ENCODE measurements around the gene ZNF638. TPM values are rescaled to one million over a fixed set of nuclear protein-coding genes. Genes with fewer than 3 reads are reported as not detected.
A peak's percentile ranks its signal among the peaks of the same experiment; 100 is the strongest.

The ZNF638 gene
- total and polyA plus RNA-seq, 10 of the 15 experiments (the other 5 are each of a cell fraction or from before 2014, with no cell fraction given), result 37.6 to 133 (median 64.5) TPM

DNA sequence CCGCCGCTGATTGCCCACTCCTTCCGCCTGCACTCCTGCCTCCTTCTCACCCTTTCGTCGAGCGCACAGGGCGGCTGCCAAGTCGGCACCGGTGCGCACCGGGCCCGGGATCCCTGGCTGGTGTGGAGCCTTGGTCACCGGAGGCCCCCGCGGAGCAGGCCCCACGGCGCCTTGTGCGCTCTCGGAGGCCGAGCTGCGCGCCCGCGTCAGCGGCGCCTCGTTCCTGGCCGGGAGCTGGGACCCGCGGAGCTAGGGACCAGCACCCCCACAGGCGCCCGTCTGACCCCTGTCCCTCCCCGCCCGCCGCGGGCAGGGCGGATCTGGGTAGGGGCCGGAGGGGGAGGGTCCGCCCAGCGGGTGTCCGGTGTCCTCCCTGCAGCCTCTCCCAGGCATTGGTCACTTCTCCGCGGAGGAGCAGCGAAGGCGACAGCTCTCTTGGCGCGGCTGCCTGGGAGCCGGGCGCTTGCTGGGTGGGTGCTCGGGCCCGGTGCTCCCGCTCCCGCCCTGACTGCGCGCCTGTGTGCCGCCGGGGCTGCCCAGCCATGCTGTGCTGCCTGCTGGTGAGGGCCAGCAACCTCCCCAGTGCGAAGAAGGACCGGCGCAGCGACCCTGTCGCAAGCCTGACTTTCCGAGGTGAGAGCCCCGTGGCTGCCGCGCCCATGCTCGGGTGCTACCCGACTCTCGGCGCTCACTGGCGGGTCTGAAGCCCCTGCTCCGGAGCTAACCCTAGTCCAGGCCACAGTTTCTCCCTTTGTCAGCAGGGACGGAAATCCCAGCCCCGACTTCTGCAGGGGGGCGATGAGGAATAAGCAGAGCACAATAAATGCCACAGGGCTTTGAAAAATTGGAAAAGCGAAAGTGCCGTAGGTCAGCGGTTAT, 135.0 kb downstream of the ZNF638 start:
- H3K4me1 ChIP-seq (ENCODE audit: control insufficient read depth, insufficient read depth, low read length), result no peaks in the 10 kb centered on the region
- peaks cover 5% of the 10 kb centered on the region; the same call in 1 of the 3 replicates for H3K9me3 ChIP-seq (replicated peaks; ENCODE audit: control insufficient read depth, insufficient read depth, low read length)
- ChIA-PET POLR2A (no interaction called here), RAD21 (ENCODE audit: unreplicated experiment) (interaction anchor here (0.6 kb wide), 1 partner anchor 166 kb away, joined by 4 read pairs; no protein-coding TSS in a partner anchor), CTCF (no interaction called here), SMC1A (ENCODE audit: uncharacterized antibody, unreplicated experiment) (no interaction called here)
- peak overlapping the region; percentile 65 for H3K4me2 ChIP-seq (ENCODE audit: control insufficient read depth, insufficient read depth)
- H3K36me3 ChIP-seq (ENCODE audit: control insufficient read depth in 2 of 2, insufficient read depth in 2 of 2, low read length in 1 of 2), result no peaks in the 10 kb centered on the region
- peak overlapping the region; percentile 53 for H3K4me3 ChIP-seq
- ATAC-seq (no peak), FAIRE-seq (no peak), DNase-seq (ENCODE audit: low read depth, low spot score) (no peak)
- peaks cover 10 to 22% of the 10 kb centered on the region in 2 experiments for H3K27me3 ChIP-seq (replicated peaks in 1 of 2; ENCODE audit: control insufficient read depth in 2 of 2, insufficient read depth in 2 of 2, low read length in 1 of 2)
- TF ChIP-seq TAF1 (IDR thresholded peaks at IDR 0.05; ENCODE audit: borderline replicate concordance, low read depth, low read length), result no peak
- TF ChIP-seq HDAC6 (IDR thresholded peaks at IDR 0.05; ENCODE audit: unreplicated experiment), result peak; percentile 69
- H3K9ac ChIP-seq (ENCODE audit: control insufficient read depth, insufficient read depth, low read length), result no peak overlapping the region
- in situ Hi-C loops (cut with MboI), result no loop called here
- intact Hi-C loops (cut with micrococcal nuclease; ENCODE audit: unreplicated experiment), result no loop called here
- no peaks in the 10 kb centered on the region; the same call in 1 of the 2 replicates for H4K20me1 ChIP-seq (ENCODE audit: control insufficient read depth, insufficient read depth)
- no peak overlapping the region for H3K27ac ChIP-seq (ENCODE audit: control insufficient read depth, insufficient read depth)
- no peak overlapping the region for H2AFZ ChIP-seq (ENCODE audit: control insufficient read depth, low read depth, low read length)
- no peaks in the 10 kb centered on the region for H3K79me2 ChIP-seq (ENCODE audit: control insufficient read depth, insufficient read depth, low read length)
- 10% methylated on average over 75 of the region's 78 CpGs for WGBS (ENCODE audit: insufficient coverage, insufficient replicate concordance, low lambda C conversion rate, missing lambda C conversion rate)
- no TSS peak for BruUV-seq (replicated peaks)

DNA sequence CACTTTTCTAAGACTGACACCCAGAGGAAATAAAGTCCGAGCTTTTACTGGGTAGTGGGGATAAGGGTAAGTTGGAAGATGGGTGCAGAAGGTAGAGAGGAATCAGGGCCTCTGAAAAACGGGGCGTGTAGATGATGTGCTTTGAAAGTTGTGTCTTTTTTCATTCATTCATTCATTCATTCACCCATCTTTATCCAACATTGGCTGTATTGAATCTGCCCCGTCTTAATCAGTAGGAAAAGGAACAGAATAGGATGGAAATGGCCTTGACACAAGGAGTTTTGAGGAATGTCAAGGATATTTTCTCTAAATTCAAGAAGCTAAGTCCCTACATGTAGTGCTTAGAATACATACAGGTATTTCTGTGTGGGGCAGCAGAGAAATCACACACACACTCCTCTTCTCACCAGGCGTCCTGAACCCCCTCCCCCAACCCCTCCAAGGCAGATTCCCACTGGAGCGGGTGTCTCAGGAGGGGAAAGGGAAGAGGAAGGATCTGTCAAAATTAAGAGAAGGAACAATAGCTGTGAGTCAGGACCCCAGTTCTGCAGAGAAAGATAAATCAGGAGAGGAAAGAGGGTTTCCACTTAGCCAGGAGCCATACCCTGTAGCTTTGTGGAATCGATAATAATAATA, 135.7 kb downstream of the ZNF638 start:
- H3K79me2 ChIP-seq (ENCODE audit: control insufficient read depth, insufficient read depth, low read length), result no peaks in the 10 kb centered on the region
- FAIRE-seq (no peak), DNase-seq (ENCODE audit: low read depth, low spot score) (no peak), ATAC-seq (no peak)
- peaks cover 10 to 22% of the 10 kb centered on the region in 2 experiments for H3K27me3 ChIP-seq (replicated peaks in 1 of 2; ENCODE audit: control insufficient read depth in 2 of 2, insufficient read depth in 2 of 2, low read length in 1 of 2)
- no peaks in the 10 kb centered on the region for H3K36me3 ChIP-seq (ENCODE audit: control insufficient read depth in 2 of 2, insufficient read depth in 2 of 2, low read length in 1 of 2)
- POLR2A ChIA-PET, result no interaction called here
- H4K20me1 ChIP-seq (ENCODE audit: control insufficient read depth, insufficient read depth), result no peaks in the 10 kb centered on the region; the same call in 1 of the 2 replicates
- H3K4me1 ChIP-seq (ENCODE audit: control insufficient read depth, insufficient read depth, low read length), result no peaks in the 10 kb centered on the region
- RAD21 ChIA-PET (ENCODE audit: unreplicated experiment), result no interaction called here
- WGBS (ENCODE audit: insufficient coverage, insufficient replicate concordance, low lambda C conversion rate, missing lambda C conversion rate), result 12% methylated on average over 5 of the region's 7 CpGs
- peak overlapping the region; percentile 53 for H3K4me3 ChIP-seq
- H3K9me3 ChIP-seq (replicated peaks; ENCODE audit: control insufficient read depth, insufficient read depth, low read length), result peaks cover 3% of the 10 kb centered on the region; the same call in 1 of the 3 replicates
- in situ Hi-C loops (cut with MboI) (no loop called here), intact Hi-C loops (cut with micrococcal nuclease; ENCODE audit: unreplicated experiment) (no loop called here)
- H3K4me2 ChIP-seq (ENCODE audit: control insufficient read depth, insufficient read depth), result peak overlapping the region; percentile 65; the same call in 1 of the 2 replicates
- BruUV-seq (replicated peaks), result no TSS peak
- H2AFZ ChIP-seq (ENCODE audit: control insufficient read depth, low read depth, low read length), result no peak overlapping the region
- H3K9ac ChIP-seq (ENCODE audit: control insufficient read depth, insufficient read depth, low read length), result no peak overlapping the region
- H3K27ac ChIP-seq (ENCODE audit: control insufficient read depth, insufficient read depth), result no peak overlapping the region
- SMC1A ChIA-PET (ENCODE audit: uncharacterized antibody, unreplicated experiment), result no interaction called here
- CTCF ChIA-PET, result no interaction called here
- TF ChIP-seq SP1 (IDR thresholded peaks at IDR 0.05; ENCODE audit: low read depth, low read length) (no peak), ASH2L (IDR thresholded peaks at IDR 0.05; ENCODE audit: borderline replicate concordance, low read depth) (no peak), NFXL1 (IDR thresholded peaks at IDR 0.05; ENCODE audit: borderline replicate concordance) (no peak), RELA (IDR thresholded peaks at IDR 0.05; ENCODE audit: borderline replicate concordance, partially characterized antibody) (no peak), ZNF274 (IDR thresholded peaks at IDR 0.05; ENCODE audit: insufficient read depth, insufficient read length) (no peak), YY1 (IDR thresholded peaks at IDR 0.05; ENCODE audit: low read depth, low read length) (no peak)
- TF ChIP-seq, protein P1, sequence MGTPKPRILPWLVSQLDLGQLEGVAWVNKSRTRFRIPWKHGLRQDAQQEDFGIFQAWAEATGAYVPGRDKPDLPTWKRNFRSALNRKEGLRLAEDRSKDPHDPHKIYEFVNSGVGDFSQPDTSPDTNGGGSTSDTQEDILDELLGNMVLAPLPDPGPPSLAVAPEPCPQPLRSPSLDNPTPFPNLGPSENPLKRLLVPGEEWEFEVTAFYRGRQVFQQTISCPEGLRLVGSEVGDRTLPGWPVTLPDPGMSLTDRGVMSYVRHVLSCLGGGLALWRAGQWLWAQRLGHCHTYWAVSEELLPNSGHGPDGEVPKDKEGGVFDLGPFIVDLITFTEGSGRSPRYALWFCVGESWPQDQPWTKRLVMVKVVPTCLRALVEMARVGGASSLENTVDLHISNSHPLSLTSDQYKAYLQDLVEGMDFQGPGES (IDR thresholded peaks at IDR 0.05), result no peak
- TF ChIP-seq, protein P2, sequence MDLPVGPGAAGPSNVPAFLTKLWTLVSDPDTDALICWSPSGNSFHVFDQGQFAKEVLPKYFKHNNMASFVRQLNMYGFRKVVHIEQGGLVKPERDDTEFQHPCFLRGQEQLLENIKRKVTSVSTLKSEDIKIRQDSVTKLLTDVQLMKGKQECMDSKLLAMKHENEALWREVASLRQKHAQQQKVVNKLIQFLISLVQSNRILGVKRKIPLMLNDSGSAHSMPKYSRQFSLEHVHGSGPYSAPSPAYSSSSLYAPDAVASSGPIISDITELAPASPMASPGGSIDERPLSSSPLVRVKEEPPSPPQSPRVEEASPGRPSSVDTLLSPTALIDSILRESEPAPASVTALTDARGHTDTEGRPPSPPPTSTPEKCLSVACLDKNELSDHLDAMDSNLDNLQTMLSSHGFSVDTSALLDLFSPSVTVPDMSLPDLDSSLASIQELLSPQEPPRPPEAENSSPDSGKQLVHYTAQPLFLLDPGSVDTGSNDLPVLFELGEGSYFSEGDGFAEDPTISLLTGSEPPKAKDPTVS (IDR thresholded peaks at IDR 0.05; ENCODE audit: low read depth, low read length), result no peak
- TF ChIP-seq, protein P3, sequence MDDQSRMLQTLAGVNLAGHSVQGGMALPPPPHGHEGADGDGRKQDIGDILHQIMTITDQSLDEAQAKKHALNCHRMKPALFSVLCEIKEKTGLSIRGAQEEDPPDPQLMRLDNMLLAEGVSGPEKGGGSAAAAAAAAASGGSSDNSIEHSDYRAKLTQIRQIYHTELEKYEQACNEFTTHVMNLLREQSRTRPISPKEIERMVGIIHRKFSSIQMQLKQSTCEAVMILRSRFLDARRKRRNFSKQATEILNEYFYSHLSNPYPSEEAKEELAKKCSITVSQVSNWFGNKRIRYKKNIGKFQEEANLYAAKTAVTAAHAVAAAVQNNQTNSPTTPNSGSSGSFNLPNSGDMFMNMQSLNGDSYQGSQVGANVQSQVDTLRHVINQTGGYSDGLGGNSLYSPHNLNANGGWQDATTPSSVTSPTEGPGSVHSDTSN (IDR thresholded peaks at IDR 0.05; ENCODE audit: insufficient replicate concordance, low read depth, low read length), result no peak

Data from GM12878 (cell line).